DMS53 treated with DMSO at 0.1 percent for 48 hours (cell line): Measurements from ENCODE around the gene KRT79.
A peak's percentile ranks its signal among the peaks of the same experiment; 100 is the strongest.
"Not testable (repeated sequence)": the region's sequence is repeated elsewhere in the genome, so short reads cannot be mapped to it uniquely, and the experiment has no call there.

Experiments
- DNase-seq: peaks from one replicate; lab custom pipeline; 2025; ENCODE audit not compliant: unreplicated experiment; lab: John Stamatoyannopoulos, UW

The KRT79 gene

GRCh38 chr12:52833922-52834726 is at the start of gene KRT79:
KRT79 (minus strand) TSS chr12:52834311; CDS start chr12:52834260, 51 bp downstream.
- DNase-seq = no peak

- DNase-seq = not testable (repeated sequence)
Observed at GRCh38 chr12:52880499-52880898, 46.4 kb upstream of the KRT79 start.

DNA sequence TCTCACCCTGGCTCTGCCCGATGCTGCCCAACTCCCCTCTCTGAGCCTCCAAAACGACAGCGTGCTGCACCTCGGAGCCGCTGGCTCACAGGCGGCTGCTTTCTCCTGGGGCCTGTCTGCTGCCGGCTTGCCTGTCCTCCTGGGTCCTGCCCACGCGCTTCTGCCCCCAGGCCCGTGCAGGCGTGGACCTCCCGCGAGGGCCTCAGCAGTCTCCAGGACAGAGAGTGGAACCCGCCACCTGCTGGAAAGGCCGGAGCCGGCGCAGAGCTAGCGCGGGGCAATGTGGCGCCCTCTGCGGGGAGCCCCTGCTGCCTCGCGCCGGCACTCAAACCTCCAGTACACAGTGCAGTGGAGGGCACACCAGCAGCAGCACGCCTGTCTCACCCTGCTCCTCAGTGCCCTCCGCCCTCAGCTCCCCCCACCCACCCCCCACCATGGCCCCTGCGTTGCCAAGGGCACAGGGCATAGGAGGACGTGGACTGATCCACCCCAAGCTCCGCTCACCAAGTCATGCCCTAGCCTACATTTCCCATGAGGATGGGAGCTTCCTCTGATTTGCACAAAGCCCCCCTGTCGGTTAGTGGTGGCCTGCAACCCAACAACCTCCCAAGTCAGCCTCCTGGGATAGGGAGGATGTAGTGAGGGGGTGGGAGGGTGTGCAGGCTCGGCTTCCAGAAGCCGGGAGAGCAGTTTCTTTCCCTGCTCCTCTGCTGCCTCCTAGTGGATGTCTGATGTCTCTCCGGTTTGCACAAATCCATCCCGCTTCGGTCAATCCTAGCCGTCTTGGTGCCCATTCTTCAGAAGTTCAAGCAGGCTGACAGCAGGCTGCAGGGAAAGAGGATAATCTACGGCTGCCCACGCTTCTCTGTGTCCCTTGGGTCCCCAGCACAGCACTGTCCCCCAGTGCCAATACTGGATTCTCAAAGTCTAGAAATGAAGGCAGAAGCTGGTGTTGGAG is 45.6 kb upstream of the KRT79 start:
- peak; percentile 88 for DNase-seq

DNA sequence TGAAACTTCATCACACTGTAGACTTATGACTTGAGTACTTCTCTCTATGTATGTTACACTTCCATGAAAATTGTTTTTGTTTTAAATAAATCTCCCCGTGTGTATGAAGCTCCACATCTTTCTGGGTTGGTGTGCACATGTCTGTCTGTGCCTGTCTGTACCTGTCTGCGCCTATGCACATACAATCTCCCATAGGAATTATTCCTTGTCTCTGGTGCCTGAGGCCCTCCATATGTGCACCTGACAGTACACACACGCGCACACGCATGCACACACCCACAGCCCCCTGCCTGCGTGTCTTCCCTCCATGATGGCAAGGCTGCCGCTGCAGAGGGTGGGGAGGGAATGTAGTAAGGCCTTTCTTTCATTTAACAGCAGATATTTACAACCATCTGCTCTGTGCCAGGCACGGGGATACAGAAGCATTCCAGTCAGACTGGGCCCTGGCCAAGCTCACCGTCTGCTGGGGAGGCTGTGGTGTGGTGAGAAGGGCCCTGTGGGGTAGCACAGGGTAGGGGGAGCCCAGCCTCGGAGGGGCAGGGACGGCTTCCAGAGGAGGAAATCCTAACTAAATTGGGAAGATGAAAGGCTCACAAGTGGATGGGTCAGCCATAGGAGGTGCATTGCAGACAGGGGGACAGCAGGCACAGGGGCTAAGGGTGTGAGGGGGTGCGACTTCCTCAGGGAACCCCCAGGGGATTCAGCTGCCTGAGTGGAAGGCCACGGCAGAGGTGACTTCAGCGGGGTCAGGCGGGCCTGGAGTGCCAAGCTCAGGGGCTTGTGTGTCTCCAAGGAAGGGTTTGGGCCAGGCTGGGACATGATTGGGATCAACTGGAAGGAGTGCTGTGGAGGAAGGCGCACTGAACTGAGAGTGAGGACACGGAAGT is 44.6 kb upstream of the KRT79 start:
- DNase-seq = no peak

DNA sequence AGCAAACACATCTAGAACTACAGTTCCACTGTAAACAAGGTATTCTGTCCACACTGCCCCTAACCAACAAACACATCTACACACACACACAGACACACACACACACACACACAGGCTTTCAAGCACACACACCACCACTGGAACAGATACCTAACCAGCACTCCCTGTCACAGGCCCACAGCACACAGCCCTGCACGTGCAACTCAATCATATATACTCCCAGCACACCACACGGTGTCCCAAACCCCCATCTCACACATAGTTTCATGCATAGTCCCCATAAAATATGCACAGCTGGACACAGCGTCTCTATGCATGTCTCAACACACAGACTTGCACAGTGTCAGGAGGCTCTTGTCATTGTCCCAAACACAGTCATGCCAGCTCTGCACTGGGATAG is 43.1 kb upstream of the KRT79 start:
- DNase-seq = no peak

- DNase-seq = no peak
Observed at GRCh38 chr12:52876372-52876771, 42.3 kb upstream of the KRT79 start.

- no peak for DNase-seq
Observed at GRCh38 chr12:52874573-52875435, 40.7 kb upstream of the KRT79 start.

DNA sequence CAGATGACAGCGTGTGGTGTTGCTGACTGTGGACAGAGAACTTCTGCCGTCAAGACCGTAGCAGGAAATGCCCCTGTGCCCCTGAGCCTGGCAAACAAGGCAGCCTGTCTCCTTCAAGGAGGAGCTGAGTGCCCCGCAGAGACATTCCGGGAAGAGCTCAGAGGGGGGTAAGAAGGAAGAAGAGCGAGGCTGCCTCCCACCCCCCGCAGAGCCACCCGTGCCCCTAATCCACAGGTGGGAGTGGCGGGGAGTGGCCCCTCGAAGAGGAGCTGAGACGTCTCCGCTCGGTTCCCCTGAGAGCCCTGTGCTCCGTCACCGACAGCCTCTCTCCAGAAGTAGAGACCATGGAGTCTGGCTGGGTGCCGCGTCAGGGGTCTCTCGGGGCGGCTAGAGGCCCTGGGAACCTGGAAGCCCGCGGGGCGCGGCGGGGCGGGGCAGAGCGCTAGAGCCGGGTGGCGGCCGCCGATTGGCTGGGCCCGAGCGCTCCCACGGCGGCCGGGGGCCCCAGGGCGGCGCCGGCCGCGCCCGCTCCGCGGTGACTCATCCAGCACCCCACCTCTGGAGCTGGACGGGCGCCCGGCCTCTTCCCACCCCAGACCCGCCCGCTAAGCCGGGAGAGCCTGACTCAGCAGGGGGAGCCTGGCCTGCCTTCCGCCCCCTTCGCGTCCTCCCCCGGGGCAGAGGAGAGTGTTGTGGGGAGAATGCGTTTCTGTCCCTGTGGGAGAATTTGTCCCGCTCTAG is 39.9 kb upstream of the KRT79 start:
- no peak for DNase-seq

GRCh38 chr12:52873513-52873831 is 39.4 kb upstream of the KRT79 start:
- no peak for DNase-seq

GRCh38 chr12:52872644-52873389 is 38.7 kb upstream of the KRT79 start:
- no peak for DNase-seq

GRCh38 chr12:52871291-52872039 is 37.4 kb upstream of the KRT79 start:
- no peak for DNase-seq

GRCh38 chr12:52870361-52871290 is 36.5 kb upstream of the KRT79 start:
- DNase-seq = no peak

DNA sequence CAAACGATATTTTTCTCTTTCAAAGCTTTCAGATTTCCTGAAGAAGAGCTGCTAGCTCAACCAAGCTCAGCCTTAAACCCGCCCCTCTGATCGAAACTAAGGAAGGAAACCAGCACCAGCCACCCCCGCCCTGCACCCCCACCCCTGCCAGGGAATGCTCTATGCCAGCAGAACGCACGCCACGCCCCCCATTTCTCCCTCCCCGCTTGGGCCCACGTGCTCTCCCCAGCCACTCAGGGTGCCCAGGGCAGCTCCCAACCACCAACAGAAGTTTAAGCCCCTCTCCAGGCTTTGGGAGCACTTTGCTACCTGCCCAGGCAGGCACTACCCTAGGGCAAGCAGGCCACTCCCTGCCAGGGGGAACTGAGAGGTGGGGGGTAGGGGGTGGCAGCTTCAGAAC is 33.5 kb upstream of the KRT79 start:
- no peak for DNase-seq

- no peak for DNase-seq
Observed at GRCh38 chr12:52867152-52867551, 33.0 kb upstream of the KRT79 start.

GRCh38 chr12:52865090-52865944 is 31.2 kb upstream of the KRT79 start:
- peak; percentile 79 for DNase-seq

GRCh38 chr12:52862023-52862422 is 27.9 kb upstream of the KRT79 start:
- DNase-seq = no peak
